Stimulated activated naive CD8-positive, alpha-beta T cell treated with anti-CD3 and anti-CD28 coated beads, Interleukin-15, amount 100 ng/mL, for 72 hours (primary cell): ENCODE measurements around the gene NT5C.
A peak's percentile ranks its signal among the peaks of the same experiment; 100 is the strongest.
"Not testable (repeated sequence)": the region's sequence is repeated elsewhere in the genome, so short reads cannot be mapped to it uniquely, and the experiment has no call there.

Experiments used
- ATAC-seq: fragments of 150-1000 bp; cut with Tn5 transposase; 2 replicates; pipeline ENCODE4 v1.10.0; 2021; ENCODE audit warnings: mild to moderate bottlenecking, moderate library complexity
- DNase-seq, 2 donors: peaks; one replicate each; pipeline ENCODE4 v3.0.0; 2021 to 2022
- H3K27ac Mint-ChIP-seq, 2 donors: one replicate each; pipeline ENCODE4 v1.8.0; 2022; ENCODE audit warnings: mild to moderate bottlenecking in 2 of 2, mixed read lengths in 2 of 2, moderate library complexity in 2 of 2
- H3K27me3 Mint-ChIP-seq: one replicate; pipeline ENCODE4 v1.8.0; 2022; ENCODE audit warnings: mixed read lengths
- H3K4me1 Mint-ChIP-seq: one replicate; pipeline ENCODE4 v1.8.0; 2022; ENCODE audit warnings: mild to moderate bottlenecking, mixed read lengths
- H3K4me3 Mint-ChIP-seq, 2 donors: one replicate each; pipeline ENCODE4 v1.8.0; 2022; ENCODE audit warnings: mild to moderate bottlenecking in 2 of 2, mixed read lengths in 2 of 2, moderate library complexity in 1 of 2
- H3K9me3 Mint-ChIP-seq, 2 donors: one replicate each; pipeline ENCODE4 v1.8.0; 2022; ENCODE audit warnings: mixed read lengths in 2 of 2

Gene NT5C

GRCh38 chr17:75130632-75131277 is 787 bp downstream of the NT5C start:
- peak; percentile 53 to 54 for DNase-seq
- peak; percentile 70 for ATAC-seq
- peak overlapping the region; percentile 90 to 93 for H3K27ac Mint-ChIP-seq
- H3K4me1 Mint-ChIP-seq = peaks cover 43% of the 10 kb centered on the region
- peak overlapping the region; percentile 87 to 95 for H3K4me3 Mint-ChIP-seq
- no peaks in the 10 kb centered on the region for H3K9me3 Mint-ChIP-seq
- no peaks in the 10 kb centered on the region for H3K27me3 Mint-ChIP-seq

- peak overlapping the region; percentile 87 to 95 for H3K4me3 Mint-ChIP-seq
- no peaks in the 10 kb centered on the region for H3K27me3 Mint-ChIP-seq
- DNase-seq (no peak), ATAC-seq (no peak)
- H3K27ac Mint-ChIP-seq = peak overlapping the region; percentile 90 to 93
- peaks cover 50% of the 10 kb centered on the region for H3K4me1 Mint-ChIP-seq
- no peaks in the 10 kb centered on the region for H3K9me3 Mint-ChIP-seq
Observed at GRCh38 chr17:75130059-75130631, 1.4 kb downstream of the NT5C start.

GRCh38 chr17:75129576-75129975 is 2.0 kb downstream of the NT5C start:
- DNase-seq (no peak), ATAC-seq (no peak)
- peak overlapping the region; percentile 10 to 69 for H3K4me3 Mint-ChIP-seq
- no peaks in the 10 kb centered on the region for H3K27me3 Mint-ChIP-seq
- H3K4me1 Mint-ChIP-seq = peaks cover 55% of the 10 kb centered on the region
- H3K27ac Mint-ChIP-seq = peak overlapping the region in 1 of 2 donors; percentile 74
- H3K9me3 Mint-ChIP-seq = no peaks in the 10 kb centered on the region

- H3K9me3 Mint-ChIP-seq = no peaks in the 10 kb centered on the region
- H3K27ac Mint-ChIP-seq = peak overlapping the region in 1 of 2 donors; percentile 74
- H3K4me3 Mint-ChIP-seq = peak overlapping the region in 1 of 2 donors; percentile 69
- H3K27me3 Mint-ChIP-seq = no peaks in the 10 kb centered on the region
- ATAC-seq (no peak), DNase-seq (no peak)
- H3K4me1 Mint-ChIP-seq = peaks cover 62% of the 10 kb centered on the region
Observed at GRCh38 chr17:75128694-75129505, 2.6 kb downstream of the NT5C start.

- peaks cover 65% of the 10 kb centered on the region for H3K4me1 Mint-ChIP-seq
- DNase-seq, H3K4me3 Mint-ChIP-seq, H3K27me3 Mint-ChIP-seq, ATAC-seq, H3K9me3 Mint-ChIP-seq: not testable (repeated sequence)
- H3K27ac Mint-ChIP-seq = peak overlapping the region; percentile 52 to 94
Observed at GRCh38 chr17:75127936-75128335, 3.6 kb downstream of the NT5C start.

DNA sequence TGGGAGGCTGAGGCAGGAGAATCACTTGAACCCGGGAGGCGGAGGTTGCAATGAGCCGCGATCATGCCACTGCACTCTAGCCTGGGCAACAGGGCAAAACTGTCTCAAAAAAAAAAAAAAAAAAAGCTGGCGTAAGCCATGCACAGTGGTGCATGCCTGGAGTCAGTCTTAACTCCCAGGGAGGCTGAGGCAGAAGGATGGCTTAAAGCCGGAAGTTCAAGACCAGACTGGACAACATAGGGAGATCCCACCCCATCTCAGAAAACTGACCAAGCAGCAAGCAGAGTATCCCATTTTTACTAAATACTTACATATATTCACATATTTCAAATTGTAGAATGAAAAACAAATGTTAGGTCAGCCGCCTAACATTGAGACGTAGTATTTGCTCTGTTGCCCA is 4.6 kb downstream of the NT5C start:
- Mint-ChIP-seq H3K4me1 (peaks cover 59% of the 10 kb centered on the region), H3K27ac (no peak overlapping the region), H3K27me3 (no peaks in the 10 kb centered on the region), H3K9me3 (no peaks in the 10 kb centered on the region), H3K4me3 (no peak overlapping the region)
- ATAC-seq = no peak
- DNase-seq = no peak

- Mint-ChIP-seq H3K4me1 (peaks cover 56% of the 10 kb centered on the region), H3K27ac (peak overlapping the region in 1 of 2 donors; percentile 27), H3K4me3 (no peak overlapping the region), H3K27me3 (no peaks in the 10 kb centered on the region), H3K9me3 (no peaks in the 10 kb centered on the region)
- ATAC-seq (peak; percentile 14), DNase-seq (no peak)
Observed at GRCh38 chr17:75125984-75126383, 5.6 kb downstream of the NT5C start.

- no peak overlapping the region for H3K4me3 Mint-ChIP-seq
- no peaks in the 10 kb centered on the region for H3K27me3 Mint-ChIP-seq
- no peaks in the 10 kb centered on the region for H3K9me3 Mint-ChIP-seq
- DNase-seq = no peak
- no peak for ATAC-seq
- H3K4me1 Mint-ChIP-seq = peaks cover 45% of the 10 kb centered on the region
- H3K27ac Mint-ChIP-seq = peak overlapping the region in 1 of 2 donors; percentile 91
Observed at GRCh38 chr17:75124819-75125162, 6.8 kb downstream of the NT5C start.

GRCh38 chr17:75124041-75124818 is 7.3 kb downstream of the NT5C start:
- Mint-ChIP-seq H3K9me3 (no peaks in the 10 kb centered on the region), H3K27me3 (no peaks in the 10 kb centered on the region), H3K27ac (peak overlapping the region in 1 of 2 donors; percentile 65), H3K4me3 (no peak overlapping the region), H3K4me1 (peaks cover 39% of the 10 kb centered on the region)
- DNase-seq (peak in 1 of 2 donors; percentile 35), ATAC-seq (peak; percentile 79)

- H3K27ac Mint-ChIP-seq = peak overlapping the region in 1 of 2 donors; percentile 59
- DNase-seq (no peak), ATAC-seq (no peak)
- peaks cover 24% of the 10 kb centered on the region for H3K4me1 Mint-ChIP-seq
- no peak overlapping the region for H3K4me3 Mint-ChIP-seq
- H3K9me3 Mint-ChIP-seq = no peaks in the 10 kb centered on the region
- H3K27me3 Mint-ChIP-seq = no peaks in the 10 kb centered on the region
Observed at GRCh38 chr17:75118307-75118706, 13.2 kb downstream of the NT5C start.

GRCh38 chr17:75116737-75117136 is 14.8 kb downstream of the NT5C start:
- Mint-ChIP-seq H3K4me3 (no peak overlapping the region), H3K27ac (no peak overlapping the region), H3K9me3 (no peaks in the 10 kb centered on the region), H3K27me3 (no peaks in the 10 kb centered on the region), H3K4me1 (peaks cover 30% of the 10 kb centered on the region)
- ATAC-seq (no peak), DNase-seq (no peak)

DNA sequence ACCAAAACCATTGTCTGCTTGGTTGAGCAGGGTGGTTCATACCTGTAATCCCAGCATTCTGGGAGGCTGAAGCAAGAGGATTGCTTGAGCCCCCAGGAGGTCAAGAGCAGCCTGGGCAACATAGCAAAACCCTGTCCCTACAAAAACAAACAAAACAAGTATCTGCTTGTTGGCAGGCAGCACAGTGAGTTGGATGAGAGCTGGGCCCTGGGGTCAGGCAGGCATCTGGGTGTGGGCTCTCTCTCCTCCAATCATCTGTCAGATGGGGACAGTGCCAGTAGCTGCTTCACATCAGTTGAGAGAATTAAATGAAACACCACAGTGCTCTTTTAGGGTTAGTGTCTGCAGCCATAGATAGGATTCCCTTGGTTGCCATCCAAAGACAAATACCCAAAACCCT is 16.0 kb downstream of the NT5C start:
- Mint-ChIP-seq H3K27ac (no peak overlapping the region), H3K4me1 (peaks cover 37% of the 10 kb centered on the region), H3K27me3 (no peaks in the 10 kb centered on the region), H3K4me3 (no peak overlapping the region), H3K9me3 (no peaks in the 10 kb centered on the region)
- no peak for ATAC-seq
- DNase-seq = no peak

GRCh38 chr17:75114552-75115314 is 16.8 kb downstream of the NT5C start:
- peaks cover 42% of the 10 kb centered on the region for H3K4me1 Mint-ChIP-seq
- H3K9me3 Mint-ChIP-seq = no peaks in the 10 kb centered on the region
- peak overlapping the region; percentile 89 to 97 for H3K4me3 Mint-ChIP-seq
- ATAC-seq (peak; percentile 42), DNase-seq (peak in 1 of 2 donors; percentile 24)
- peak overlapping the region; percentile 97 to 99 for H3K27ac Mint-ChIP-seq
- no peaks in the 10 kb centered on the region for H3K27me3 Mint-ChIP-seq

- peak; percentile 90 for DNase-seq
- Mint-ChIP-seq H3K9me3 (no peaks in the 10 kb centered on the region), H3K27ac (peak overlapping the region; percentile 97 to 99), H3K4me1 (peaks cover 43% of the 10 kb centered on the region), H3K4me3 (peak overlapping the region; percentile 89 to 97), H3K27me3 (no peaks in the 10 kb centered on the region)
- peak; percentile 76 for ATAC-seq
Observed at GRCh38 chr17:75113798-75114551, 17.6 kb downstream of the NT5C start.
